ENCODE data around the gene DEFB131A.
"Not testable (repeated sequence)": the region's sequence is repeated elsewhere in the genome, so short reads cannot be mapped to it uniquely, and the experiment has no call there.

The DEFB131A gene, protein sequence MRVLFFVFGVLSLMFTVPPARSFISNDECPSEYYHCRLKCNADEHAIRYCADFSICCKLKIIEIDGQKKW

DNA sequence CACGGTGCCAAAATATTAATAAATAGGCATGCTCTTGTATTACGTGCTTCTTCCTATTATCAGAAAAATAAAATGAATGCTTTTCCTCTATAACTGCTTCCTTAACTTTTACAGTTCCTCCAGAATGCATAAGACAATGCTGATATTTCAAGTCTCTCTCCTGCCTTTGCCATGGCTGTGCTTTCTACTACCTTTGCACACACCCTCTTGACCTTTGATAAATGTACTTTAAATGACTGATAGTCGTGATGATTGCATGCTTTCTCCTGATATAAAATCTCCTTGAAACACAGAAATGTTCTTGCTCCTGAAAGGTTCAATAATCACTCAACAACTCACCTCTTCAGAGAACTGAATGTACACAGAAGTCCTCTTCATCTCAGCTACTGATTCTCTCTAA is at the start of gene DEFB131A:
TSS of gene DEFB131A (plus strand) at position 301 of the 400 bp plus-strand sequence. CDS start 120 bp downstream, outside the sequence.
- DNase-seq, result not testable (repeated sequence)

DNA sequence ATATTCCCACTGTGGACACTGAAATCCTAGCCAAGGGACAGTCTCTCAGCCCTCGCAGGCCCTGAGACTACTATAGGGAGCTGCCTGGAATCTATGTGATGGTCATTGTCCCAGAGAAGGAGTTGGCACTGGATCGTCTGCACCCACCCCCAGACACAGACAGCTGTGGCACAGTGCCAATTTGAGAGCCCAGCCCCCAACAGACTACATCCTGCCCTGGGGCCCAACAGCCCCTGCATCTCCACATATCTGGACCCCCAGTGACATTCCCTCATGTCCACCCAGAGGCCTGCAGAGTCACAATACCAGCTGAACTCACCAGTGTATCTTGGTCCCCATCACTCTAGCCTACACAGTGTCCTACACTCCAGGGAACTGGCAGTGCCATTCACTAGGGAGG is 38.4 kb upstream of the DEFB131A start:
- not testable (repeated sequence) for DNase-seq

DNA sequence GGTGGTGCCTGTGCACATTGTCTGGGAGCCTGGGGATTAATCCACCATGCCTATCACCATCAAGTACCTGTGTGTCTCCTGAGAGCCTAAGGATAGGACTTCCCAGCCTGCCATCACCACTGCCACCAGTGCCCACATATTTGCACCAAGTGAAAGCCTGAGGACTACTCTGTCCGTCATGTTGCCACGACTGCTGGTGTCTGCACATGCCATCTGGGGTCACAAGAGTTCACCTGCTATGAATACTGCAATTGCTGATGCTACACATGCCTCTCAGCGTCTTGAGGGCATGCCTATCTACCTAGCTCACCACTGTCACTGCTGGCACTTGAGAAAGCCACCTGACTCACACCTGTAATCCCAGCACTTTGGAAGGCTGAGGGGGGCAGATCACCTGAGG is 37.7 kb upstream of the DEFB131A start:
- not testable (repeated sequence) for DNase-seq

DNA sequence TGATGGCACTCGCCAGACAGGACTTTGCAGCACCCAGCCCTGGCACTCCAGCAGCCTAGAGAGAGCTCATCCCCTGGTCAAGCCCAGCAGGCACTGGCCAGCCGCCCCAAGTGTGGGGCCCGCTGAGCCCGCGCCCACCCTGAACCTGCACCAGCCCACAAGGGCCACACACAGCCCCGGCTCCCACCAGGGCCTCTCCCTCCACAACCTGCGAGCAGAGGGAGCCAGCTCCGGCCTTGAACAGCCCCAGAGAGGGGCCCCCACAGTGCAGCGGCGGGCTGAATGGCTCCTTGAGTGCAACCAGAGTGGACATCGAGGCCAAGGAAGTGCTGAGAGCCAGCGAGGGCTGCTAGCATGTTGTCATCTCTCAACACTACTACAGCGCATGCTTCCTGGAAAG is 34.4 kb upstream of the DEFB131A start:
- DNase-seq, result no peak

DNA sequence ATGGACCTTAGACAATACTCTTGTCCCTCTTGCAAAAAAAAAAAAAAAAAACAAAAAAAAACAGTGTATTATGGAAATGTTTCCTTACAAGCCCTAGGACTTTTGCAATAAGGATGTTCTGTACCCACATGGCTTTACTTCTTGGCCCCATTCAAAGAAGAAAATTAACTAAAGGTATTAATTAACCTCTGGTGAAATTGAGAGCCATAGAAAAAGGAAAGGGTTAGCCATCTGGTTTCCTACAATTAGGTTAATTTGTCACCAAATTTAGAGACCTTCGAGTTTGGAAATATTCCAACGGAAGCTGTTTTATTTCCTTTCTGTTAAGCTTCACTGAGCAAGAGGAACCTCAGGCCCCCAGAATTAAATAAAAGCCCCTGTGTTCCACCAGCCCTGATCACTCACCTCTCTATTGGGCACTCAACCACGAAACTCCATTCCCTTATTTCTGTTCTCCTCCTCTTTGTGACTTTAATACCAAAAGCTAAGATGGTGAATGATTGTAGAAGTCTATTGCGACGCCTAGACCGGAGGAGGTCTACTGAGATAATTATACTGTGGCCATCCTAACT is 22.2 kb upstream of the DEFB131A start:
- not testable (repeated sequence) for DNase-seq

DNA sequence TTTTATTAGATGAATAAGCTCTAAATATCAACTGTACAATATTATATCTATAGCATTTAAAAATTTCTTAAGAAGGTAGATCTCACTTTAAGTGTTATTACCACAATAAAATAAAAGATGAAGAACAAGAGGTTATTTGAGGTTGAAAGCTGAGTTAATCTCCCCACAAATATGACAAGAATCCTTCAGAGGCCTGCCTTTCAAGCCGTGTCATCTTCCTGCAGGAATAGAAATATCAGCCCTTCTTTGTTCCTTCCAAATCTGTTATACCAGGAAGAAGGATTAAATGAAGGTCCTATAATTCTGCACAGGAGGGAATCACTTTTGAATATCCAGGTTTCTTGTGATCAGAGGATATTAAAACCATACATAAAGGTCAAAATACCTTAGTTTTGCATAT is 18.3 kb upstream of the DEFB131A start:
- not testable (repeated sequence) for DNase-seq

DNA sequence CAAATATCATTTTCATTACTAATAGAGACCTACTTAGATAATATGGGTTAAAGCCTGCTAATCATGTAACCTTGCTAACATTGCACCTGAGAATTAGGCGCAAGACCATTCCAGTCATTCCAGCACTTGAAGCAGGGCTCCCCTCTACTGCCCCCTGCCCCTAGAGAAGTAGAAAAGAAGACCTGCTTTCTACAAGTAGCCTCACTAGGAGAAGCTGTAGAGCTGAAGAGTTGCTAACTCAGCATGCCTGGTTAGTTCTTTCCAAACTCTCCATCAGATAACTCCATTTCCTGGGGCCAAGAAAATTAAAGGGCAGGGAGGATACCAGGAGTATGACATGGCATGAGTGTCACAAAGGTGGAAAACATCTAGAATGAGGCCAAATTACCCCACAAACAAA is 14.2 kb upstream of the DEFB131A start:
- DNase-seq, result not testable (repeated sequence)

DNA sequence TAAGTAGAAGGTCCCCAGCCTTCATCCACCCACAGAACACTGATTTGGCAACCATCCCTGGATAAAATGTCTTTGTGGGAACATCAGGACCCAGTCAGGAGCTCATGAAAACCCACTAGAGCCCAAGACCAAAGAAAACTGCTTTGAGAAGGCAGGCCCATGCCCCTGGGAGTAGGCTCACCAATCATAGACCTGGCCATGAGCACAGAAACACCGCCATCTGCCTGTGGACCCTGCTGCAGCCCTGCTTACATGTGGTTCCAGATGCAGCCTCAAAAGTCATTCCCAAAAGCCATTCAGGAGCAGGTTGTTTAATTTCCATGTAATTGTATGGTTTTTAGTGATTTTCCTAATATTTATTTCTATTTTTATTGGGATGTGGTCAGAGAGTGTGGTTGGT is 10.9 kb upstream of the DEFB131A start:
- DNase-seq, result not testable (repeated sequence)

DNA sequence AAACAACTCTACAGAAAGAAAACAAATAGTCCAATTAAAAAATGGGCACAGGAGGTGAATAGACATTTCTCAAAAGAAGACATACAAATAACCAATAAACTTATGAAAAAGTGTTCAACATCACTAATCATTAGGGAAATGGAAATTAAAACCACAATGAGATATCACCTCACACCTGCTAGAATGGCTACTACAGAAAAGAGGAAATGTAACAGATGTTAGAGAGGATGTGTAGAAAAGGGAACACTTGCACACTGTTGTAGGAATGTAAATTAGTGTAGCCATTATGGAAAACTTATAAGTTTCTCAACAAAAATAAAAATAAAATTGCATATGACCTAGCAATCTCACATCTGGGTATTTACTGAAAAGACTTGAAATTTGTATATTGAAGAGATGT is 7.5 kb upstream of the DEFB131A start:
- not testable (repeated sequence) for DNase-seq

DNA sequence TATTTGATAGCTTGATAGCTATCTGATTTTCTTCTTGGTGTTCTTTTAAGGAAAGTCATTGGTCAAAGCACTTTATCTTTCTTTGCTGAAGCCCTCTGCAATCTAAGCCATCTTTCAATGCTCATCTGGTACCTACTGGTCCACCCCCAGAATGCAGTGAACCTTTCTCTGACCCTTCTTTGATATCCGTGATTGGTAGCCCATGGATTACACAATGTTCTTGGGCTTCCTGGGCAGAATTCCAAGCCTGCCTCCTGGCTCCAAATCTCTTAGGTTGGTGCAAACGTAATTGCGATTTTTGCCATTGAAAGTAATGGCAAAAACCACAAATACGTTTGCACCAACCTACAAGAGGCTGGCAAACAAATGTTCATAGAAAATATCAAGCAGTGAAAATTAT is 1.9 kb upstream of the DEFB131A start:
- DNase-seq, result not testable (repeated sequence)

DNA sequence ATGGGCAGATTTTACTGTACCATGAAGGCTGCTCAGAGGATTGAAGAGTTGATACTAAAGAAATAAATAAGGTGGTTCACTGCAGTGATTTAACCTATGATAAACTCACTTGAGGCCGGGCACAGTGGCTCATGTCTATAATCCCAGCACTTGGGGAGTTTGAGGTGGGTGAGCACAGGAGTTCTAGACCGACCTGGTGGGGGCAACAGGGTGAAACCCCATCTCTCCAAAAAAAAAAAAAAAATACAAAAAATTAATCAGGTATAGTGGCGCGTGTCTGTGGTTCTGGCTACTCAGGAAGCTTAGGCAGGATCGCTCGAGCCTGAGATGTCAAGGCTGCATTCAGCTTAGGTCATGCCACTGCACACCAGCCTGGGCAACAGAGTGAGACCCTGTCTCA is 467 bp downstream of the DEFB131A start:
- not testable (repeated sequence) for DNase-seq

DNA sequence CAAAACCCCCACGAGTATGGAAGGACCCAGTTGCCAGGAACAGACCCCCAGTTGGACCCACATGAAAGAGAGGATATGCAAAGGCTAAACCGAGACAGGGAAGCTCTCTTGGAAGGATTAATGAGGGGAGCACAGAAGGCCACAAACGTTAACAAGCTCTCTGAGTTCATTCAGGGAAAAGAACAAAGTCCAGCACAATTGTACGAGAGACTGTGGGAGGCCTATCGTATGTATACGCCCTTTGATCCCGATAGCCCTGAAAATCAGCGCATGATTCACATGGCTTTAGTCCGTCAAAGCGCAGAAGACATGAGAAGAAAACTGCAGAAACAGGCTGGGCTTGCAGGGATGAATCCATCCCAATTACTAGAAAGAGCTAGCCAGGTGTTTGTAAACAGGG is 8.0 kb downstream of the DEFB131A start:
- DNase-seq, result not testable (repeated sequence)

DNA sequence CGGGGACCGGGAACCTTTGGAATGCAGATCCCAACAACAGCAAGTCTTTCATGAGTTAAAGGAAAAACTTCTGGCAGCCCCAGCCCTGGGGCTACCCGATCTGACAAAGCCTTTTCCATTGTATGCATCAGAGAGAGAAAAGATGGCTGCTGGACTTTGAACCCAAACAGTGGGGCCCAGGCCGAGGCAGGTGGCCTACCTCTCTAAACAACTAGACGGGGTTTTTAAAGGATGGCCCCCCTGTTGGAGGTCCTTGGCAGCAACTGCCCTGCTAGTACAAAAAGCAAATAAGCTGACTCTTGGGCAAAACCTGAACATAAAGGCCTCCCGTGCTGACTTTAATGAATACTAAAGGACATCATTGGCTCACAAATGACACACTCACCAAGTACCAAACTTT is 10.1 kb downstream of the DEFB131A start:
- DNase-seq, result not testable (repeated sequence)

DNA sequence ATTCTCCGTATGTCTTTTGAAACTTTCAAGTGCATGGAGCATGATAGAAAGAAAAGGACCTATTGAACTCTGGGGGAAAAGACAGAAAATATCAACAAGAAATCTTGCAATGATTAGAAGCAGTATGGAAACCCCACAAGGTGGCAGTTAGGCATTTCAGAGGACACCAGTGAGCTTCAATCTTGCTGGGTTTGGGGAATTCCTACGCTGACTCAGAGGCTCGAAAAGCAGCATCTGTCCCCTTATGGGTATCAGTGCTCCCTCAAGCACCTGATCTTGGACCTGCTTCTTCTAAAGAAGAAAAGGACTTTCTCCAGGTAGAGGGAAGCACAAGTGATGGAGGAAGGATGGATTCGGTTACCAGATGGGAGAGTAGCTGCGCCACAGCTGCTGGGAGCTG is 10.8 kb downstream of the DEFB131A start:
- DNase-seq, result not testable (repeated sequence)

DNA sequence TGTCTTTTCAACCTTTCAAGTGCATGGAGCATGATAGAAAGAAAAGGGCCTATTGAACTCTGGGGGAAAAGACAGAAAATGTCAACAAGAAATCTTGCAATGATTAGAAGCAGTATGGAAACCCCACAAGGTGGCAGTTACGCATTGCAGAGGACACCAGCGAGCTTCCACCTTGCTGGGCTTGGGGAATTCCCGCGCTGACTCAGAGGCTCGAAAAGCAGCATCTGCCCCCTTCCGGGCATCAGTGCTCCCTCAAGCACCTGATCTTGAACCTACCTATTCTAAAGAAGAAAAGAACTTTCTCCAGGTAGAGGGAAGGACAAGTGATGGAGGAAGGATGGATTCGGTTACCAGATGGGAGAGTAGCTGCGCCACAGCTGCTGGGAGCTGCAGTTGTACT is 35.3 kb downstream of the DEFB131A start:
- DNase-seq, result not testable (repeated sequence)

DNA sequence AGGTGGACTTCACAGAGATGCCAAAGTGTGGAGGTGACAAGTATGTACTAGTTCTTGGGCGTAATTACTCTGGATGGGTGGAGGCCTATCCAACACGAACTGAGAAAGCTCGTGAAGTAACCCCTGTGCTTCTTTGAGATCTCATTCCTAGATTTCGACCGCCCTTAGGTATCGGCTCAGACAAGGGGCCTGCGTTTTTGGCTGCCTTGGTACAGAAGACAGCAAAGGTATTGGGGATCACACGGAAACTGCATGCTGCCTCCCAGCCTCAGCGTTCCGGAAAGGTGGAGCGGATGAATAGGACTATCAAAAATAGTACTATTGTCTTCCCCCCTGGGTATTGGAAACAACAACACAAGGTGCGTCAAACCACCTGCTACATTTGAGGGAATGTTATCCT is 35.9 kb downstream of the DEFB131A start:
- not testable (repeated sequence) for DNase-seq

DNA sequence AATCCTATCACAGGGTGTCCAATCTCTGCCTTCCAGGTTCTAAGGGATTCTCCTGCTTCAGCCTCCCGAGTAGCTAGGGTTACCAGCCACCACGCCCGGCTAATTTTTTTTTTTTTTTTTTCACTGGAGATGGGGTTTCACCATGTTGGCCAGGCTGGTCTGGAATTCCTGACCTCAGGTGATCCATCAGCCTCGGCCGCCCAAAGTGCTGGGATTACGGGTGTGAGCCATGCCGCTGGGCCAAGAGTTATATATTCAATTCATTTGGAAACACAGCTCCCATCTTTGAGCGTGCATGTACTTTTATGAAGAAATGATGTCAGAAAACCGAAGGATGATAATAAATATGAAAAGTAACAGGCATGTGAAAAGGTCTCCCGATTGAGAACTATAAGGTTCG is 38.7 kb downstream of the DEFB131A start:
- not testable (repeated sequence) for DNase-seq

DNA sequence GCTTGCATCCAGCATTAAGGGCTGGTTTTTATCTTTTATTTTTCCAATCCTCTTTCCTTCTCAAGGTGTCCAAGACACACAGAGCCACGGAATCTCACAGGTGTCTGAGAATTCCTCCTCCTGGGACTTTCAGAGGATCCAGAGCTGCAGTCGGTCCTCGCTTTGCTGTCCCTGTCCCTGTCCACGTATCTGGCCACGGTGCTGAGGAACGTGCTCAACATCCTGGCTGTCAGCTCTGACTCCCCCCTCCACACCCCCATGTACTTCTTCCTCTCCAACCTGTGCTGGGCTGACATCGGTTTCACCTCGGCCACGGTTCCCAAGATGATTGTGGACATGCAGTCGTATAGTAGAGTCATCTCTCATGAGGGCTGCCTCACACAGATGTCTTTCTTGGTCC is 39.5 kb downstream of the DEFB131A start:
- DNase-seq, result not testable (repeated sequence)

DNA sequence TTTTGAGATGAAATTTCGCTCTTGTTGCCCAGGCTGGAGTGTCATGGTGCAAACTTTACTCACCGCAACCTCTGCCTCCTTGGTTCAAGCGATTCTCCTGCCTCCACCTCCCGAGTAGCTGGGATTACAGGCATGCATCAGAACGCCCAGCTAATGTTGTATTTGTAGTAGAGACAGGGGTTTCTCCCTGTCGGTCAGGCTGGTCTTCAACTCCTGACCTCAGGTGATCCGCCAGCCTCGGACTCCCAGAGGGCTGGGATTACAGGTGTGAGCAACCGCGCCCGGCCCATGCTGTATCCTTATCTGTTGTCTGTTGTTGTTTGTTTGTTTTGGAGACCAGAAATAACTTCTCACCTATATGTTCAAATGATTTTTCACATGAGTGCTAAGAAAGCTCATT is 42.7 kb downstream of the DEFB131A start:
- not testable (repeated sequence) for DNase-seq

DNA sequence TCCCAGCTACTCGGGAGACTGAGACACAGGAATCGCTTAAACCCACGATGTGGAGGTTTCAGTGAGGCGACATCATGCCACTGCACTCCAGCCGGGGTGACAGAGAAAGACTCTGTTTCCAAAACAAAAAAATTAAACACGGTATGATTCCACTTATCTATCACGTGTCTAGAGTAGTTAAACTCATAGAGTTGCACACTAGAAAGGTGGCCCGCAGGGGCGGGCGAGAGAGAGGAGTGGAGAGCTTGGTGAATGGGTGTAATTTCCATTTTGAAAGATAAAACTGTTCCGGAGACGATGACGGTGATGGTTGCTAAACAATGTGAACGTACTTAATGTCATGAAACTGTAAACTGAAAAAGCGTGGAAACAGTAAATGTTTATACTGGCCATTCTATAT is 44.6 kb downstream of the DEFB131A start:
- DNase-seq, result not testable (repeated sequence)

DNA sequence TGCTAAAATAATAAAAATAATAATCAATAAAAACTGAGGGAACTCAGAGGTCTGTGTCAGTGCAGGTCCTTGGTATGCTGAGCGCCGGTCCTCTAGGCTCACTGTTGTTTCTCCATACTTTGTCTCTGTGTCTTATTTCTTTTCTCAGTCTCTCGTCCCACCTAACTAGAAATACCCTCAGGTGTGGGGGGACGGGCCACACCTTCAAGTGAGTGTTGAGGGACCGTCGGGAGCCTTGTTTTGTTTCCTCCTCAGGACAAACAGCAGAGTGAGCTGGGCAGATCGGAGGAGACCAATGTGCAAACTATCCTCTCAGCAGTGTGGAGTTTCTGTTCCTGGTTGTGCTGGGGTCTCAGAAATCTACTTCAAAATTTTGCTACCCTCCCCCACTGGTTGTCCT is 46.3 kb downstream of the DEFB131A start:
- not testable (repeated sequence) for DNase-seq

DNA sequence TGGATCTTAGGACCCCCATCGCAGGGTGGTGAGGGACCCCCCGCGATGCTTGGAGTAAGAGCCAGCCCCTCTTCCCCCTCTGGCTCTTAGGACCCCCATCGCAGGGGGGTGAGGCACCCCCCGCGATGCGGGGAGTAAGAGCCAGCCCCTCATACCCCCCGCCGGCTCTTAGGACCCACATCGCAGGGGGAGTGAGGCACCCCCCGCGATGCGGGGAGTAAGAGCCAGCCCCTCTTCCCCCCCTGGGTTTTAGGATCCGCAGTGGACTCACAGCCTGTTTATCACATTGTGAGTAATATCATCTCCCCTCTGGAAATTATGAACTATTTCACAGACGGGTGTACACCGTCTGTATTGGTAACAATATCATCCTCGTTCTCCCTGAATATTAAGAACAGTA is 46.8 kb downstream of the DEFB131A start:
- not testable (repeated sequence) for DNase-seq

DNA sequence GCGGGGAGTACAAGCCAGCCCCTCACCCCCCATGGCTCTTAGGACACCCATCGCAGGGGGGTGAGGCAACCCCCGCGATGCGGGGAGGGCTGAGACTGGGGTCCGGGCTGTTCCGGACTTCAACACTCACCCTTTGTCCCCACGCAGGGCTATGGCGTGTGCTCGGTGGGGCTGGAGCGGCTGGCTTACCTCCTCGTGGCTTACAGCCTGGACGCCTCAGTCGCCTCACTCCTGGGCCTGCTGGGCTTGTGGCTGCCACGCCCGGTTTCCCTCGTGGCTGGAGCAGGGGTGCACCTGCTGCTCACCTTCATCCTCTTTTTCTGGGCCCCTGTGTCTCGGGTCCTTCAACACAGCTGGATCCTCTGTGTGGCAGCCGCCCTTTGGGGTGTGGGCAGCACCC is 49.4 kb downstream of the DEFB131A start:
- not testable (repeated sequence) for DNase-seq

DNA sequence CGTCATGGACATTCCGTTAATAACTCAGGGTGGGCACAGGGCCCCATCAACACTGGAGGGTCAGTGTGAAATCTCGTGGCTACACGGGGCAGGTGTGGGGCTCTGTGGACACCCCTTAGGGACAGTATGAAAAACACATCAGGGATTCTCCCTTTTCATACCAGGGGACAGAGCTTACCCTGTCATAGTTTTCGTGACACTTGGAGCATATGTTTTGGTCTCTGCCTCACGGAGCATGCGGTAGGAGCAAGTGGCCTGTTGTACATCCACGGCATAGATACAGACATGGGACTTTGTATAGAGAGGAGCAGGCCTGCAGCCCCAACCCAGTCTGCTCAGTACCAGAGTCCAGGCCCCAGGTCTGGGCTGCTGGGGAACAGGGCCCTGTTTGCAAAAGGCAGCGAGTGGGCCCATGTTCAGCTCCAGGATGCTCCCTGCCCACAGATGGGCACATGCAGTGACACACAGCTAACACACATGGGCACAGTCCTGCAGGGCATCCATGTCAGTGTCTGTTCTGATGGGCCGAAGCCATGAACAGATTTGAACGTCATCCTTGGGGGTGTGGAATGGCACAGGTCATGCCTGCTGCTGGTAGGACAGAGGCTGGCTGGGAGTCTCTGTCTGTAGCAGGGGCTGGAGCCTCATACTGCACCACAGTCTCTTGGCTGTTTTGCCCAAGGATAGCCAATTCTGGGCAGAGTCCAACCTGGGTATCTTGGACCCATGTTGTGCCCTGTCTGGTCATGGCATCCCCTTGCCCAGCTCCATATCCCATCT is 50.2 kb downstream of the DEFB131A start:
- DNase-seq, result not testable (repeated sequence)
